Esophagus squamous epithelium (tissue), 4 donors: ENCODE results near the gene OR11H6.

Source experiments
- POLR2A ChIP-seq, 4 donors: fragments of 450-650 bp; IDR thresholded peaks; one replicate each; pipeline ENCODE4 v1.6.1; 2017; ENCODE audit warnings: antibody characterized with exemption in 4 of 4, mild to moderate bottlenecking in 4 of 4, moderate library complexity in 3 of 4
- TF ChIP-seq, protein P1 (sequence below), 6 experiments: fragments of 450-650 bp in 4 of 6; fragments of 200-600 bp in 2 of 6; sonication (generic) in 2 of 6; IDR thresholded peaks; one replicate each; pipeline ENCODE4 v1.5.1; 2016 to 2019; ENCODE audit warnings: antibody characterized with exemption in 6 of 6, mild to moderate bottlenecking in 4 of 6, moderate library complexity in 4 of 6

DNA sequence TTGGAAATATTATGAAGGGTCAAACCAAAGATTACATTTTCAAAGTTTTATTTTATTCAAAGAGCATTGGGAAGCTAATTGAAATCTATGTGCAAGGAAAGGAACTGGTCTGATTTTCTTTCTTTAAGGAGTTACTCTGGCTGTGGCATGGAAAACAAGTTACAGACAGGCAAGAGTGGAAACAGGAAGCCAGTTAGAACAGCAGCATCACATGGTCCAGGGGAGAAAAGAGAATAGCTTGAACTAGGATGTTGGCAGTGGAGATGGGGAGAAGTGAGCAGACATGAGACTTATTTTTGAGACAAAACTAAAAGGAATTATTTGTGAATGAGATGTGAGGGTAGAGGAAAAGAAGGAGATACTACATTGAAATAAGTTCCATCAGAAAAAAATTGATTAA lies 29.4 kb upstream of the OR11H6 start:
- TF ChIP-seq, protein P1, sequence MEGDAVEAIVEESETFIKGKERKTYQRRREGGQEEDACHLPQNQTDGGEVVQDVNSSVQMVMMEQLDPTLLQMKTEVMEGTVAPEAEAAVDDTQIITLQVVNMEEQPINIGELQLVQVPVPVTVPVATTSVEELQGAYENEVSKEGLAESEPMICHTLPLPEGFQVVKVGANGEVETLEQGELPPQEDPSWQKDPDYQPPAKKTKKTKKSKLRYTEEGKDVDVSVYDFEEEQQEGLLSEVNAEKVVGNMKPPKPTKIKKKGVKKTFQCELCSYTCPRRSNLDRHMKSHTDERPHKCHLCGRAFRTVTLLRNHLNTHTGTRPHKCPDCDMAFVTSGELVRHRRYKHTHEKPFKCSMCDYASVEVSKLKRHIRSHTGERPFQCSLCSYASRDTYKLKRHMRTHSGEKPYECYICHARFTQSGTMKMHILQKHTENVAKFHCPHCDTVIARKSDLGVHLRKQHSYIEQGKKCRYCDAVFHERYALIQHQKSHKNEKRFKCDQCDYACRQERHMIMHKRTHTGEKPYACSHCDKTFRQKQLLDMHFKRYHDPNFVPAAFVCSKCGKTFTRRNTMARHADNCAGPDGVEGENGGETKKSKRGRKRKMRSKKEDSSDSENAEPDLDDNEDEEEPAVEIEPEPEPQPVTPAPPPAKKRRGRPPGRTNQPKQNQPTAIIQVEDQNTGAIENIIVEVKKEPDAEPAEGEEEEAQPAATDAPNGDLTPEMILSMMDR (IDR thresholded peaks at IDR 0.05): no peak
- no peak for TF ChIP-seq POLR2A (IDR thresholded peaks at IDR 0.05)
